ENCODE data around the gene PTDSS2.

- TF ChIP-seq CTCF (IDR thresholded peaks at IDR 0.05 in 2 of 3, conservative IDR thresholded peaks at IDR 0.05 in 1 of 3; ENCODE audit: control insufficient read depth in 2 of 3, extremely low read depth in 1 of 3, insufficient read depth in 1 of 3, low read depth in 3 of 3, low read length in 3 of 3) (no peak), EP300 (IDR thresholded peaks at IDR 0.05; ENCODE audit: borderline replicate concordance in 1 of 2, control insufficient read depth in 1 of 2, low read depth in 2 of 2, low read length in 2 of 2) (no peak), TCF12 (IDR thresholded peaks at IDR 0.05; ENCODE audit: low read depth, low read length) (no peak), POLR2AphosphoS5 (IDR thresholded peaks at IDR 0.05; ENCODE audit: low read length) (no peak), ZZZ3 (IDR thresholded peaks at IDR 0.05; ENCODE audit: control insufficient read depth, insufficient read length, low read depth) (no peak), USF1 (IDR thresholded peaks at IDR 0.05; ENCODE audit: borderline replicate concordance, extremely low read length, insufficient read depth, low read depth, low read length) (no peak), ESRRA (IDR thresholded peaks at IDR 0.05; ENCODE audit: low read length) (no peak), MAX (IDR thresholded peaks at IDR 0.05; ENCODE audit: low read depth, low read length) (no peak), POLR2A (IDR thresholded peaks at IDR 0.05; ENCODE audit: low read depth, low read length) (no peak), FOS (IDR thresholded peaks at IDR 0.05; ENCODE audit: borderline replicate concordance, extremely low read depth, insufficient read length) (no peak), RAD21 (IDR thresholded peaks at IDR 0.05; ENCODE audit: insufficient read depth, low read depth, low read length) (no peak), EZH2 (IDR thresholded peaks at IDR 0.05; ENCODE audit: borderline replicate concordance, control insufficient read depth, low read depth, low read length) (no peak)
These were observed 11.8 kb upstream of the PTDSS2 start for GRCh38 chr11:438101-438844.

Data from GM12878 (cell line).